ENCODE data around the gene METAP1D.

The METAP1D gene

GRCh38 chr2:172082105-172082943, 82.6 kb downstream of the METAP1D start:
- ATAC-seq: no peak

GRCh38 chr2:172082944-172083627, 83.3 kb downstream of the METAP1D start:
- ATAC-seq: no peak

- ATAC-seq: no peak
These were observed 84.1 kb downstream of the METAP1D start for GRCh38 chr2:172083628-172084394.

- ATAC-seq: no peak
These were observed 84.6 kb downstream of the METAP1D start for GRCh38 chr2:172084395-172084644.

- peak; percentile 81 to 86 for ATAC-seq
These were observed 85.1 kb downstream of the METAP1D start for GRCh38 chr2:172084645-172085459.

- no peak for ATAC-seq
These were observed 85.9 kb downstream of the METAP1D start, which contains the start of gene DLX1 for GRCh38 chr2:172085460-172086159. DLX1 (plus strand) TSS chr2:172085507; CDS start chr2:172085678, 171 bp downstream.

GRCh38 chr2:172086241-172087206, 86.8 kb downstream of the METAP1D start:
- peak; percentile 47 to 48 for ATAC-seq

- ATAC-seq: no peak
These were observed 87.5 kb downstream of the METAP1D start for GRCh38 chr2:172087207-172087779.

- no peak for ATAC-seq
These were observed 88.1 kb downstream of the METAP1D start for GRCh38 chr2:172087780-172088244.

- ATAC-seq: no peak
These were observed 88.7 kb downstream of the METAP1D start for GRCh38 chr2:172088245-172089004.

- no peak for ATAC-seq
These were observed 89.3 kb downstream of the METAP1D start for GRCh38 chr2:172089005-172089504.

- ATAC-seq: no peak
These were observed 89.9 kb downstream of the METAP1D start for GRCh38 chr2:172089633-172090032.

- no peak for ATAC-seq
These were observed 90.5 kb downstream of the METAP1D start for GRCh38 chr2:172090044-172090961.

- no peak for ATAC-seq
These were observed 91.4 kb downstream of the METAP1D start for GRCh38 chr2:172091000-172091641.

- no peak for ATAC-seq
These were observed 92.2 kb downstream of the METAP1D start for GRCh38 chr2:172091761-172092566.

GRCh38 chr2:172092716-172093415, 93.1 kb downstream of the METAP1D start:
- no peak for ATAC-seq

Measured in activated CD4-positive, CD25-positive, alpha-beta regulatory T cell treated with anti-CD3 and anti-CD28 coated beads, Interleukin-2, amount 50 U/mL, for 24 hours (primary cell).